MM.1S (cell line): Measurements from ENCODE around the gene HBE1.

ENCODE experiments used
- EZH2 ChIP-seq: fragments of 300-600 bp; sonication (generic); optimal IDR thresholded peaks from 2 replicates; pipeline ENCODE3; 2017; ENCODE audit warnings: low read depth, mild to moderate bottlenecking, antibody characterized with exemption, low read length, mixed read lengths
- EZH2phosphoT487 ChIP-seq: fragments of 300-600 bp; sonication (generic); IDR thresholded peaks from 2 replicates; pipeline ENCODE4 v1.6.1; 2018; ENCODE audit warnings: antibody characterized with exemption, low read length
- TF ChIP-seq, protein P1 (sequence below): fragments of 300-600 bp; sonication (generic); IDR thresholded peaks from 2 replicates; pipeline ENCODE4 v1.5.1; 2016; ENCODE audit warnings: antibody characterized with exemption, low read length, mixed read lengths

DNA sequence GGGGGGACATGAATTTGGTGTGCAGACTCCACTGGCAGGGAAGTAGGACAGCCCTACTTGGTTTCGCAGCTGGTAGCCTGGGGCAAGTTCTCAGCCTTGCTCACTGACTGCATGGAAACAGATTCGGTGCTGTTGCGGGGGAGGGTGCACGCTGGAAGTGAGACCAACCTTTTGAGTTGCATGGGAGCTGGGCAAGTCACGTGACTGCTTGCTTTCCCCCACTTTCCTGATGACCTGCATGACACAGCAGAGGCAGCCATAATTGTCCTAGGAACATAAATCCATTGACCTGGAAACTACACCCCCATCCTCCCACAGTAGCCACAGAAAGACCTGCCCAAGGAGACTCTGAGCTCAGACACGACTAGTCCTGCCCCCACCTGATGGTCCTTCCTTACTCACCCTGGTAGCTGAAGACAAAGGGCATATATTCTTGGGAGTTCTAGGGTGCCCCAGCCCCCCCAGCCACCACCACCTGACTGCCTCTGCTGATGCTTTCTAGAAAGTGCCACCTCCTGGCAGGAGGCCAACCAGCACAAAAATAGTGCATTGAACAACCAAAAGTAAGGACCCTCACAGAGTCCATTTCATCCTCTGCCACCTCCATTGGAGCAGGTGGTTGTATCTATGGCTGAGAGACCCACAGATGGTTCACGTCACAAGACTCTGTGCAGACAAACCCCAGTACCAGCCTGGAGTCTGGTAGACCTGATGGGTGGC lies 11.0 kb downstream of the HBE1 start:
- TF ChIP-seq, protein P1, sequence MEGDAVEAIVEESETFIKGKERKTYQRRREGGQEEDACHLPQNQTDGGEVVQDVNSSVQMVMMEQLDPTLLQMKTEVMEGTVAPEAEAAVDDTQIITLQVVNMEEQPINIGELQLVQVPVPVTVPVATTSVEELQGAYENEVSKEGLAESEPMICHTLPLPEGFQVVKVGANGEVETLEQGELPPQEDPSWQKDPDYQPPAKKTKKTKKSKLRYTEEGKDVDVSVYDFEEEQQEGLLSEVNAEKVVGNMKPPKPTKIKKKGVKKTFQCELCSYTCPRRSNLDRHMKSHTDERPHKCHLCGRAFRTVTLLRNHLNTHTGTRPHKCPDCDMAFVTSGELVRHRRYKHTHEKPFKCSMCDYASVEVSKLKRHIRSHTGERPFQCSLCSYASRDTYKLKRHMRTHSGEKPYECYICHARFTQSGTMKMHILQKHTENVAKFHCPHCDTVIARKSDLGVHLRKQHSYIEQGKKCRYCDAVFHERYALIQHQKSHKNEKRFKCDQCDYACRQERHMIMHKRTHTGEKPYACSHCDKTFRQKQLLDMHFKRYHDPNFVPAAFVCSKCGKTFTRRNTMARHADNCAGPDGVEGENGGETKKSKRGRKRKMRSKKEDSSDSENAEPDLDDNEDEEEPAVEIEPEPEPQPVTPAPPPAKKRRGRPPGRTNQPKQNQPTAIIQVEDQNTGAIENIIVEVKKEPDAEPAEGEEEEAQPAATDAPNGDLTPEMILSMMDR: no peak
- TF ChIP-seq EZH2: no peak
- TF ChIP-seq EZH2phosphoT487: no peak
